ENCODE results near the gene SEC31A. TPM values are rescaled to one million over a fixed set of nuclear protein-coding genes. Genes with fewer than 3 reads are reported as not detected.
A peak's percentile ranks its signal among the peaks of the same experiment; 100 is the strongest.

Gene SEC31A
- total and polyA plus RNA-seq, 2 experiments from 2014 or later, result 147 to 252 TPM

GRCh38 chr4:82905205-82905604 is 14.3 kb upstream of the SEC31A start:
- Histone ChIP-seq H3K36me3 (peaks cover 26% of the 10 kb centered on the region), H3K9me3 (ENCODE audit: low read depth) (no peaks in the 10 kb centered on the region), H3K27ac (no peak overlapping the region), H3K4me1 (ENCODE audit: low read depth) (no peaks in the 10 kb centered on the region), H3K4me3 (no peak overlapping the region), H3K27me3 (no peaks in the 10 kb centered on the region)
- no peak for TF ChIP-seq CTCF (IDR thresholded peaks at IDR 0.05; ENCODE audit: low read depth, low read length)
- peak in 1 of 2 donors; percentile 22 for DNase-seq (ENCODE audit: low read depth in 1 of 2, low spot score in 1 of 2)

- Histone ChIP-seq H3K27ac (no peak overlapping the region), H3K27me3 (no peaks in the 10 kb centered on the region), H3K36me3 (peaks cover 19% of the 10 kb centered on the region), H3K4me1 (ENCODE audit: low read depth) (no peaks in the 10 kb centered on the region), H3K9me3 (ENCODE audit: low read depth) (no peaks in the 10 kb centered on the region), H3K4me3 (no peak overlapping the region)
- no peak for TF ChIP-seq CTCF (IDR thresholded peaks at IDR 0.05; ENCODE audit: low read depth, low read length)
- no peak for DNase-seq (ENCODE audit: low read depth in 1 of 2, low spot score in 1 of 2)
Observed at GRCh38 chr4:82903737-82904136, 12.8 kb upstream of the SEC31A start.

- peaks cover 14% of the 10 kb centered on the region for H3K4me1 ChIP-seq (ENCODE audit: low read depth)
- peak overlapping the region; percentile 97 for H3K27ac ChIP-seq
- TF ChIP-seq CTCF (IDR thresholded peaks at IDR 0.05; ENCODE audit: low read depth, low read length), result no peak
- H3K27me3 ChIP-seq, result no peaks in the 10 kb centered on the region
- H3K36me3 ChIP-seq, result peaks cover 9% of the 10 kb centered on the region
- no peak for DNase-seq (ENCODE audit: low read depth in 1 of 2, low spot score in 1 of 2)
- no peaks in the 10 kb centered on the region for H3K9me3 ChIP-seq (ENCODE audit: low read depth)
- H3K4me3 ChIP-seq, result peak overlapping the region; percentile 73
Observed at GRCh38 chr4:82901183-82901718, 10.3 kb upstream of the SEC31A start.

GRCh38 chr4:82900411-82901182 is 9.6 kb upstream of the SEC31A start, which contains the start of gene THAP9:
Gene THAP9, plus strand, starts transcription at chr4:82900735. Its CDS starts 68 bp downstream, at chr4:82900803.
- Histone ChIP-seq H3K4me3 (peak within 1 kb of the TSS; percentile 73), H3K9me3 (ENCODE audit: low read depth) (no peaks in the 10 kb centered on the region), H3K36me3 (peaks cover 6% of the 10 kb centered on the region), H3K27me3 (no peaks in the 10 kb centered on the region), H3K4me1 (ENCODE audit: low read depth) (peaks cover 14% of the 10 kb centered on the region), H3K27ac (peak within 1 kb of the TSS; percentile 97)
- peak; percentile 99 to 100 for DNase-seq (ENCODE audit: low read depth in 1 of 2, low spot score in 1 of 2)
- no peak for TF ChIP-seq CTCF (IDR thresholded peaks at IDR 0.05; ENCODE audit: low read depth, low read length)

- H3K27me3 ChIP-seq, result no peaks in the 10 kb centered on the region
- no peak for TF ChIP-seq CTCF (IDR thresholded peaks at IDR 0.05; ENCODE audit: low read depth, low read length)
- peak overlapping the region; percentile 73 for H3K4me3 ChIP-seq
- no peaks in the 10 kb centered on the region for H3K9me3 ChIP-seq (ENCODE audit: low read depth)
- peaks cover 8% of the 10 kb centered on the region for H3K36me3 ChIP-seq
- peaks cover 14% of the 10 kb centered on the region for H3K4me1 ChIP-seq (ENCODE audit: low read depth)
- no peak for DNase-seq (ENCODE audit: low read depth in 1 of 2, low spot score in 1 of 2)
- peak overlapping the region; percentile 97 for H3K27ac ChIP-seq
Observed at GRCh38 chr4:82900066-82900410, 9.1 kb upstream of the SEC31A start.

Data from cardiac muscle cell (in vitro differentiated cells and primary cell).